H9 (cell line): ENCODE data around the gene POLR2M. TPM values are rescaled to one million over a fixed set of nuclear protein-coding genes. Genes with fewer than 3 reads are reported as not detected.

ENCODE experiments used
- DNase-seq: peaks from one replicate; pipeline ENCODE4 v3.0.0-alpha.2; 2017
- H2AFZ ChIP-seq: one replicate; pipeline ENCODE4 v1.6.1; 2013; ENCODE audit warnings: mild to moderate bottlenecking, low read length, control low read depth, moderate library complexity
- H2AK5ac ChIP-seq: 2 replicates; pipeline ENCODE4 v1.6.1; 2013; ENCODE audit warnings: low read length, control low read depth, mixed read lengths; ENCODE audit not compliant: insufficient read length
- H2BK120ac ChIP-seq: one replicate; pipeline ENCODE4 v1.6.1; 2013; ENCODE audit warnings: low read depth, mild to moderate bottlenecking, low read length, control low read depth, inconsistent platforms; ENCODE audit not compliant: poor library complexity, severe bottlenecking
- H2BK12ac ChIP-seq: 2 replicates; pipeline ENCODE4 v1.6.1; 2013; ENCODE audit warnings: low read length, control low read depth, mixed read lengths, low read depth; ENCODE audit not compliant: insufficient read length
- H2BK15ac ChIP-seq: 2 replicates; pipeline ENCODE4 v1.6.1; 2013; ENCODE audit warnings: low read depth, low read length, control low read depth
- H2BK20ac ChIP-seq: one replicate; pipeline ENCODE4 v1.6.1; 2013; ENCODE audit warnings: low read depth, mild to moderate bottlenecking, low read length, control low read depth, inconsistent platforms; ENCODE audit not compliant: poor library complexity, severe bottlenecking
- H2BK5ac ChIP-seq: 2 replicates; pipeline ENCODE4 v1.6.1; 2013; ENCODE audit warnings: low read length, control low read depth, mixed read lengths; ENCODE audit not compliant: insufficient read length
- H3K14ac ChIP-seq: 2 replicates; pipeline ENCODE4 v1.6.1; 2013; ENCODE audit warnings: low read length, control low read depth; ENCODE audit not compliant: insufficient read depth
- H3K18ac ChIP-seq: 2 replicates; pipeline ENCODE4 v1.6.1; 2013; ENCODE audit warnings: low read depth, mild to moderate bottlenecking, mixed read lengths, low read length, control low read depth; ENCODE audit not compliant: insufficient read length
- H3K23ac ChIP-seq: 2 replicates; pipeline ENCODE4 v1.6.1; 2013; ENCODE audit warnings: low read length, control low read depth, mixed read lengths, low read depth; ENCODE audit not compliant: insufficient read length
- H3K23me2 ChIP-seq: 2 replicates; pipeline ENCODE4 v1.6.1; 2013; ENCODE audit warnings: low read depth, mild to moderate bottlenecking, mixed read lengths, low read length, control low read depth; ENCODE audit not compliant: insufficient read length, poor library complexity, severe bottlenecking
- H3K27ac ChIP-seq: 2 replicates; pipeline ENCODE4 v1.5.1; 2013; ENCODE audit warnings: low read length, control low read depth, mixed read lengths, low read depth; ENCODE audit not compliant: insufficient read length
- H3K27me3 ChIP-seq: 2 replicates; pipeline ENCODE4 v1.6.1; 2013; ENCODE audit warnings: low read length, control low read depth, inconsistent platforms; ENCODE audit not compliant: insufficient read depth
- H3K4ac ChIP-seq: 2 replicates; pipeline ENCODE4 v1.6.1; 2013; ENCODE audit warnings: low read depth, mild to moderate bottlenecking, control low read depth, inconsistent platforms, low read length, moderate library complexity
- H3K4me1 ChIP-seq: 2 replicates; pipeline ENCODE4 v1.6.1; 2013; ENCODE audit warnings: low read length, control low read depth, inconsistent platforms; ENCODE audit not compliant: insufficient read depth
- H3K4me2 ChIP-seq: 2 replicates; pipeline ENCODE4 v1.6.1; 2013; ENCODE audit warnings: low read length, control low read depth, mixed read lengths; ENCODE audit not compliant: insufficient read length, insufficient read depth
- H3K56ac ChIP-seq: 2 replicates; pipeline ENCODE4 v1.6.1; 2013; ENCODE audit warnings: low read depth, mild to moderate bottlenecking, mixed read lengths, low read length, control low read depth; ENCODE audit not compliant: insufficient read length
- H3K79me1 ChIP-seq: 2 replicates; pipeline ENCODE4 v1.6.1; 2013; ENCODE audit warnings: low read depth, mild to moderate bottlenecking, moderate library complexity, low read length, control low read depth, inconsistent platforms; ENCODE audit not compliant: insufficient read depth, poor library complexity, severe bottlenecking
- H3K79me2 ChIP-seq: 2 replicates; pipeline ENCODE4 v1.6.1; 2013; ENCODE audit warnings: low read length, control low read depth, inconsistent platforms; ENCODE audit not compliant: insufficient read depth
- H3K9ac ChIP-seq: 2 replicates; pipeline ENCODE4 v1.6.1; 2013; ENCODE audit warnings: low read length, control low read depth, mixed read lengths; ENCODE audit not compliant: insufficient read length; ENCODE audit errors: extremely low read depth
- H3K9me3 ChIP-seq: one replicate; pipeline ENCODE4 v1.6.1; 2013; ENCODE audit warnings: low read depth, low read length, inconsistent platforms; ENCODE audit not compliant: control insufficient read depth
- H3T11ph ChIP-seq: one replicate; pipeline ENCODE4 v1.6.1; 2013; ENCODE audit warnings: mild to moderate bottlenecking, low read length, control low read depth, inconsistent platforms
- H4K20me1 ChIP-seq: one replicate; pipeline ENCODE4 v1.6.1; 2013; ENCODE audit not compliant: control insufficient read depth, insufficient read length, insufficient read depth
- H4K5ac ChIP-seq: 2 replicates; pipeline ENCODE4 v1.6.1; 2013; ENCODE audit warnings: low read depth, mild to moderate bottlenecking, mixed read lengths, low read length, control low read depth; ENCODE audit not compliant: insufficient read length
- H4K8ac ChIP-seq: replicated peaks from 2 replicates; pipeline ENCODE4 v1.6.1; 2013; ENCODE audit warnings: low read length, control low read depth, mixed read lengths, low read depth; ENCODE audit not compliant: insufficient read length
- H4K91ac ChIP-seq: 2 replicates; pipeline ENCODE4 v1.6.1; 2013; ENCODE audit warnings: low read depth, mild to moderate bottlenecking, moderate library complexity, mixed read lengths, low read length, control low read depth; ENCODE audit not compliant: insufficient read length
- H3K27ac Mint-ChIP-seq, 3 experiments: 2 replicates in 2 of 3; 3 replicates in 1 of 3; pipeline ENCODE4 v1.8.0; 2020 to 2021; ENCODE audit warnings: mixed read lengths in 3 of 3, mild to moderate bottlenecking in 1 of 3, moderate library complexity in 1 of 3
- H3K27me3 Mint-ChIP-seq: 2 replicates; pipeline ENCODE4 v1.8.0; 2021; ENCODE audit warnings: low read depth, mild to moderate bottlenecking, moderate library complexity, mixed read lengths
- H3K36me3 Mint-ChIP-seq, 3 experiments: 2 replicates in 2 of 3; 3 replicates in 1 of 3; pipeline ENCODE4 v1.8.0; 2020 to 2021; ENCODE audit warnings: low read depth in 3 of 3, mixed read lengths in 3 of 3; ENCODE audit not compliant: insufficient read depth in 1 of 3
- H3K4me1 Mint-ChIP-seq, 2 experiments: 2 replicates each; pipeline ENCODE4 v1.8.0; 2020; ENCODE audit warnings: mixed read lengths in 2 of 2
- H3K4me3 Mint-ChIP-seq, 2 experiments: 2 replicates in 1 of 2; 3 replicates in 1 of 2; pipeline ENCODE4 v1.8.0; 2020 to 2021; ENCODE audit warnings: mild to moderate bottlenecking in 2 of 2, mixed read lengths in 2 of 2, moderate library complexity in 1 of 2
- H3K9me3 Mint-ChIP-seq, 2 experiments: 2 replicates in 1 of 2; 3 replicates in 1 of 2; pipeline ENCODE4 v1.8.0; 2020; ENCODE audit warnings: mild to moderate bottlenecking in 2 of 2, mixed read lengths in 2 of 2, moderate library complexity in 1 of 2
- CTCF ChIP-seq: fragments of 200-600 bp; sonication (generic); conservative IDR thresholded peaks from 3 replicates; pipeline ENCODE4 v1.8.0; 2021; ENCODE audit warnings: antibody characterized with exemption, mild to moderate bottlenecking
- WGBS: extraction: QIAGEN DNeasy Blood & Tissue Kit; methylation state at CpG from one replicate; pipeline ENCODE4 v1.1.7; 2013; ENCODE audit warnings: missing lambda C conversion rate, low lambda C conversion rate, mixed read lengths; ENCODE audit not compliant: insufficient read length; ENCODE audit errors: extremely low coverage; 5-methylcytosine and 5-hydroxymethylcytosine counted together
- total RNA-seq: library from RNA; stranded (reverse); gene quantifications from 2 replicates; pipeline ENCODE4 v1.2.1, GENCODE V29; 2021

The POLR2M gene
- total RNA-seq, 1 experiment from 2014 or later = 67.3 TPM

GRCh38 chr15:57662802-57663201 lies 43.7 kb upstream of the POLR2M start:
- no peak overlapping the region for H3K56ac ChIP-seq
- no peak overlapping the region for H2BK12ac ChIP-seq
- H4K5ac ChIP-seq = no peak overlapping the region
- H3K79me1 ChIP-seq = no peaks in the 10 kb centered on the region
- no peak overlapping the region for H3T11ph ChIP-seq
- H3K79me2 ChIP-seq = no peaks in the 10 kb centered on the region
- H3K4me2 ChIP-seq = no peak overlapping the region
- H3K27ac ChIP-seq = no peak overlapping the region
- Mint-ChIP-seq H3K4me3 (no peak overlapping the region), H3K36me3 (no peaks in the 10 kb centered on the region), H3K4me1 (no peaks in the 10 kb centered on the region), H3K27me3 (peaks cover 10% of the 10 kb centered on the region; the same call in 1 of the 2 replicates), H3K27ac (no peak overlapping the region), H3K9me3 (no peaks in the 10 kb centered on the region)
- H4K8ac ChIP-seq = no peak overlapping the region
- H4K20me1 ChIP-seq = no peaks in the 10 kb centered on the region
- H2BK120ac ChIP-seq = no peak overlapping the region
- no peaks in the 10 kb centered on the region for H3K4me1 ChIP-seq
- H2BK15ac ChIP-seq = no peak overlapping the region
- no peaks in the 10 kb centered on the region for H3K23me2 ChIP-seq
- no peak overlapping the region for H3K9ac ChIP-seq
- H2AFZ ChIP-seq = no peak overlapping the region
- no peak overlapping the region for H4K91ac ChIP-seq
- no peak overlapping the region for H3K18ac ChIP-seq
- H3K27me3 ChIP-seq = no peaks in the 10 kb centered on the region
- H3K4ac ChIP-seq = no peak overlapping the region
- H2BK5ac ChIP-seq = no peak overlapping the region
- H2BK20ac ChIP-seq = no peak overlapping the region
- H3K23ac ChIP-seq = no peak overlapping the region
- WGBS = no CpG with 5 or more reads among the region's 1 CpG
- H2AK5ac ChIP-seq = no peak overlapping the region
- TF ChIP-seq CTCF = no peak
- no peak for DNase-seq
- no peaks in the 10 kb centered on the region for H3K9me3 ChIP-seq
- H3K14ac ChIP-seq = no peak overlapping the region
